Measurements from ENCODE around the gene ATP1A4. TPM values are rescaled to one million over a fixed set of nuclear protein-coding genes. Genes with fewer than 3 reads are reported as not detected.

ATP1A4 gene
- total RNA-seq, 2 donors from 2014 or later = 0.68 to 1.1 TPM

DNA sequence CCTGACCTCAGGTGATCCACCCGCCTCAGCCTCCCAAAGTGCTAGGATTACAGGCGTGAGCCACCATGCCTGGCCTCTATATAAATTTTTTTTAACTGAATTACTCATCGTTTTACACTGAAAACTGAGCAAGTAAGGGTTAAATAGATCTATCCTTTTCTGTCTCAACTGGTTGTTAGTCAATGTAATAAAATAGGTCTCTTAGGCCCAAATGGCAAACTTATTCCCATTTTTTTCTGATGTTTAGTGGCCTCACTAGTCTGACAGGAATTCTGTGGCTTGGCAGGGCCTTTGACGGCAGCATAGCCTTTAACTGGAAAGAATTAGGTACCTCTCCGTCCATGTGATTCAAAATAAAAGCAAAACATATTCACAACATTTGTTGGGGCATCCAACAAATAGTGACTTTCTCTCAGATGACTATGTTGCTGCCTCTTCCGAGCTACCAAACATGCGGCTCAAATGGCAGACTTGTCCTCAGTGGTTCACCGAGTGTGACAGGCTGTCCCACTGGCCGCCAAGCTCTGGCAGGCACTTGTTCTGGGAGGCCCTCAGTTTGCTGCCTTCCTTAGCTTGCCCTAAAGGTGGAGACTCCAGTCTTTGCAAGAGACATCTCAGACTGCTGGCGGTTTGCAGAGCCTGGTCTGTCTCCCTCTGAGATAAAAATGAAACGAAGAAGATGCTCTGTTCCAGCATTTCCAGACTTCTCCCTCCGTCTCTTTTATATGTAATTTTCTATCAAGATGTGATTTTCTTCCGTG, 17.4 kb downstream of the ATP1A4 start:
- no peaks in the 10 kb centered on the region for H3K27me3 ChIP-seq (replicated peaks; ENCODE audit: insufficient read depth)
- ATAC-seq (ENCODE audit: insufficient number of reproducible peaks, low FRiP score, low read depth) (no peak), DNase-seq (ENCODE audit: low spot score) (no peak)
- no peaks in the 10 kb centered on the region for H3K36me3 ChIP-seq
- H3K9me3 ChIP-seq = no peaks in the 10 kb centered on the region
- H3K4me3 ChIP-seq = no peak overlapping the region
- no peak overlapping the region for H3K27ac ChIP-seq
- no peaks in the 10 kb centered on the region for H3K4me1 ChIP-seq (ENCODE audit: control insufficient read depth in 1 of 2, low read depth in 2 of 2)
- TF ChIP-seq, protein P1, sequence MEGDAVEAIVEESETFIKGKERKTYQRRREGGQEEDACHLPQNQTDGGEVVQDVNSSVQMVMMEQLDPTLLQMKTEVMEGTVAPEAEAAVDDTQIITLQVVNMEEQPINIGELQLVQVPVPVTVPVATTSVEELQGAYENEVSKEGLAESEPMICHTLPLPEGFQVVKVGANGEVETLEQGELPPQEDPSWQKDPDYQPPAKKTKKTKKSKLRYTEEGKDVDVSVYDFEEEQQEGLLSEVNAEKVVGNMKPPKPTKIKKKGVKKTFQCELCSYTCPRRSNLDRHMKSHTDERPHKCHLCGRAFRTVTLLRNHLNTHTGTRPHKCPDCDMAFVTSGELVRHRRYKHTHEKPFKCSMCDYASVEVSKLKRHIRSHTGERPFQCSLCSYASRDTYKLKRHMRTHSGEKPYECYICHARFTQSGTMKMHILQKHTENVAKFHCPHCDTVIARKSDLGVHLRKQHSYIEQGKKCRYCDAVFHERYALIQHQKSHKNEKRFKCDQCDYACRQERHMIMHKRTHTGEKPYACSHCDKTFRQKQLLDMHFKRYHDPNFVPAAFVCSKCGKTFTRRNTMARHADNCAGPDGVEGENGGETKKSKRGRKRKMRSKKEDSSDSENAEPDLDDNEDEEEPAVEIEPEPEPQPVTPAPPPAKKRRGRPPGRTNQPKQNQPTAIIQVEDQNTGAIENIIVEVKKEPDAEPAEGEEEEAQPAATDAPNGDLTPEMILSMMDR (IDR thresholded peaks at IDR 0.05) = no peak

DNA sequence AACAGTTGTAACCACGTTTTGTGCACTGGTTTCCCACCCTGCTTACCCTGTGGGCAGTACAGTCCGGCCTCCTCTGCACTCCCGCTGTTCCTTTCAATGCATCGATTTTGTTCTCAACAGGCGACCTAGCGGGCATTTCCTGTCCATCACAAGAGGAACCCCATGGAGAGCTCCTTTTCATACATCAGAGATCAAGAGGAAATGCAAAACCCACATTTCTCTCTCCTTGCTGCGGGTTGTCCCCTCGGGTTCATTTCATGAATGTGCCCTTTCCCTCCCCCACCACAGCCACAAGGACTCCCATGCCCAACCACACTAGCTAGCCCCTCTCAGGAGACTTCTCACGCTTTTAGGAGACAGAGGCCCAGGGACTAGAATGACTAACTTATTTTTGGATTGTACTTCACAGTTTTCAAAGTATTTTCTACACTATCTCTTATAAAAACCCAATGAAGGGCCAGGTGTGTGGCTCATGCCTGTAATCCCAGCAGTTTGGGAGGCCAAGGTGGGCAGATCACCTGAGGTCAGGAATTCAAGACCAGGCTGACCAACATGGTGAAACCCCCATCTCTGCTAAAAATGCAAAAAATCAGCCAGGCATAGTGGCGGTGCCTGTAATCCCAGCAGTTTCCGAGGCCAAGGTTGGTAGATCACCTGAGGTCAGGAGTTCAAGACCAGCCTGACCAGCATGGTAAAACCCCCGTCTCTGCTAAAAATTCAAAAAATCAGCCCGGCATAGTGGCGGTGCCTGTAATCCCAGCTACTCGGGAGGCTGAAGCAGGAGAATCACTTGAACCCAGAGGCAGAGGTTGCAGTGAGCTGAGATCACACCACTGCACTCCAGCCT, 18.4 kb downstream of the ATP1A4 start:
- ATAC-seq (ENCODE audit: insufficient number of reproducible peaks, low FRiP score, low read depth) = no peak
- TF ChIP-seq, protein P1 (IDR thresholded peaks at IDR 0.05) = no peak
- Histone ChIP-seq H3K4me3 (no peak overlapping the region), H3K9me3 (no peaks in the 10 kb centered on the region), H3K4me1 (ENCODE audit: control insufficient read depth in 1 of 2, low read depth in 2 of 2) (no peaks in the 10 kb centered on the region), H3K27ac (no peak overlapping the region), H3K27me3 (replicated peaks; ENCODE audit: insufficient read depth) (no peaks in the 10 kb centered on the region), H3K36me3 (no peaks in the 10 kb centered on the region)
- no peak for DNase-seq (ENCODE audit: low spot score)

DNA sequence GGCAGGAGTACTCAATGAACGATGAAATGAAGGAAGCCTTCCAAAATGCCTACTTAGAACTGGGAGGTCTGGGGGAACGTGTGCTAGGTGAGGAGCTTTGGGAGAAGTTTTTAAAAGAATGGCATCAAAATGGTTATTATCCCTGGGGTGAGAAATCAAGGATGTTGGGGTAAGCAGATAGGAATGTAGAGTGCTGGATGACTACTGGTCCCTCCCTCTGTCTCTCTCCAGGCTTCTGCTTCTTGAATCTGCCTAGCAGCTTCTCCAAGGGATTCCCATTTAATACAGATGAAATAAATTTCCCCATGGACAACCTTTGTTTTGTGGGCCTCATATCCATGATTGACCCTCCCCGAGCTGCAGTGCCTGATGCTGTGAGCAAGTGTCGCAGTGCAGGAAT, 20.0 kb downstream of the ATP1A4 start:
- Histone ChIP-seq H3K9me3 (no peaks in the 10 kb centered on the region), H3K27ac (no peak overlapping the region), H3K4me3 (no peak overlapping the region), H3K4me1 (ENCODE audit: control insufficient read depth in 1 of 2, low read depth in 2 of 2) (no peaks in the 10 kb centered on the region), H3K27me3 (replicated peaks; ENCODE audit: insufficient read depth) (no peaks in the 10 kb centered on the region), H3K36me3 (no peaks in the 10 kb centered on the region)
- ATAC-seq (ENCODE audit: insufficient number of reproducible peaks, low FRiP score, low read depth) (no peak), DNase-seq (ENCODE audit: low spot score) (no peak)
- TF ChIP-seq, protein P1 (IDR thresholded peaks at IDR 0.05) = no peak

DNA sequence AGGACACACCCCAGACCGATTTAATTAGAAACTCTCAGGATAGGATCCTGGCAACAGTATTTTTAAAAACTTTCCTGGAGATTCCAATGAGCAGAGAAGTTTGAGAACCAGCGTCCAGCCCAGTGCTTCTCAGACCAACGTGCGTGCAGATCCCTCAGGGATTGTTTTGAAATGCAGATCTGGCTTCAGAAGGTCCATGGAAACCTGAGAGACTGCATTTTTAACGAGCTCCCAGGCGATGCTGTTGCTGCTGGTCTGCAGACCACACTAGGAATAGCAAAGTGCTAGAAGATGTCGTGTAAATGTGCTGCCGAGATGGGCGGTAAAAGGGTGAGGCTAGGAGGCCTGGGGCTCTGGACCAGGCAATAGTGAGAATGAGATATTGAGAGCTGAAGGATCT, 20.6 kb downstream of the ATP1A4 start:
- no peak overlapping the region for H3K27ac ChIP-seq
- no peak overlapping the region for H3K4me3 ChIP-seq
- H3K36me3 ChIP-seq = no peaks in the 10 kb centered on the region
- DNase-seq (ENCODE audit: low spot score) (no peak), ATAC-seq (ENCODE audit: insufficient number of reproducible peaks, low FRiP score, low read depth) (no peak)
- TF ChIP-seq, protein P1 (IDR thresholded peaks at IDR 0.05) = no peak
- H3K27me3 ChIP-seq (replicated peaks; ENCODE audit: insufficient read depth) = no peaks in the 10 kb centered on the region
- H3K9me3 ChIP-seq = no peaks in the 10 kb centered on the region
- no peaks in the 10 kb centered on the region for H3K4me1 ChIP-seq (ENCODE audit: control insufficient read depth in 1 of 2, low read depth in 2 of 2)

DNA sequence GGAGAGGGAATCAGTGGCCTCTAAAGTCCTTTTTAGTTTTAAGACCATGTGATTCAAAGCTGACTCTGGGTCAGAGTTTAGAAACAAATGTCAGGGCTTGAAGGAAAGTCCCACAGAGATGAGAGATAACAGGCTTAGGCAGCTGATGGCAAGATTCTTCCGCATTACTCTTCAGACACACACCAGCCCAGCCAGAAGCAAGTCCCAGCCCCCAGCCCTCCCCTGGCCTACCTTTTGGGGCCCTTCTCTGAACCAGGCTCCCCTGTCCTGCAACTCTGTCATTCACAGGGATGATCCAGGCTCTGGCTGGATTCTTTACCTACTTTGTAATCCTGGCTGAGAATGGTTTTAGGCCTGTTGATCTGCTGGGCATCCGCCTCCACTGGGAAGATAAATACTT, 25.8 kb downstream of the ATP1A4 start:
- TF ChIP-seq, protein P1 (IDR thresholded peaks at IDR 0.05) = no peak

More for the DNA sequence above, 25.8 kb downstream of the ATP1A4 start:
- Histone ChIP-seq H3K36me3 (no peaks in the 10 kb centered on the region), H3K9me3 (no peaks in the 10 kb centered on the region), H3K27me3 (replicated peaks; ENCODE audit: insufficient read depth) (no peaks in the 10 kb centered on the region), H3K27ac (no peak overlapping the region), H3K4me3 (no peak overlapping the region), H3K4me1 (ENCODE audit: control insufficient read depth in 1 of 2, low read depth in 2 of 2) (no peaks in the 10 kb centered on the region)
- DNase-seq (ENCODE audit: low spot score) = no peak
- ATAC-seq (ENCODE audit: insufficient number of reproducible peaks, low FRiP score, low read depth) = no peak
